GM12865 (cell line): ENCODE data around the gene PDCD4.

Source experiments
- DNase-seq: peaks from one replicate; pipeline ENCODE4 v3.0.0; 2010; ENCODE audit warnings: low read depth
- H3K4me3 ChIP-seq: 2 replicates; pipeline ENCODE4 v1.5.1; 2011; ENCODE audit warnings: mild to moderate bottlenecking, low read depth, low read length, control low read depth
- TF ChIP-seq, protein P1 (sequence below): IDR thresholded peaks from 2 replicates; pipeline ENCODE4 v1.5.1; 2011; ENCODE audit warnings: low read length, control low read depth, low read depth, inconsistent platforms; ENCODE audit not compliant: insufficient read depth; ENCODE audit errors: missing control alignments

PDCD4 gene

DNA sequence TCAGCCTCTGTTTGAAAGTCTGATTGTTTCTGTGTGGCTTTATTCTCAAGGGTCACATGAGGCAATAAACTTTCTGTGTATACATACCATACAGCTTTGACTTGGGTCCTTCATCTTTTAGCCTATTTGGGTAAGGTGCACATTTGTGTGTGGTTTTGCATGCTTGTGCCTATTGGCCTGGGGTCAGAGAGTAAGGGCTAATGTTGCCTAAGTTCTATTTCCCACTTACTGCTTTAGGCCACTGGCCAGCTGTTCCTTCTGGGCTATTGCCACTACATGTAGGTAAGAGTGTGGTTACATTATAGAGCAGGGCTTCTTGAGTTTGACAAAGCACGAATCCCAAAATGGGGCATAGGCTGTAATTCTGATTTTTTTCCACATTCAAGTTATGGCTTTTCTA is 25.5 kb downstream of the PDCD4 start:
- H3K4me3 ChIP-seq: no peak overlapping the region
- TF ChIP-seq, protein P1, sequence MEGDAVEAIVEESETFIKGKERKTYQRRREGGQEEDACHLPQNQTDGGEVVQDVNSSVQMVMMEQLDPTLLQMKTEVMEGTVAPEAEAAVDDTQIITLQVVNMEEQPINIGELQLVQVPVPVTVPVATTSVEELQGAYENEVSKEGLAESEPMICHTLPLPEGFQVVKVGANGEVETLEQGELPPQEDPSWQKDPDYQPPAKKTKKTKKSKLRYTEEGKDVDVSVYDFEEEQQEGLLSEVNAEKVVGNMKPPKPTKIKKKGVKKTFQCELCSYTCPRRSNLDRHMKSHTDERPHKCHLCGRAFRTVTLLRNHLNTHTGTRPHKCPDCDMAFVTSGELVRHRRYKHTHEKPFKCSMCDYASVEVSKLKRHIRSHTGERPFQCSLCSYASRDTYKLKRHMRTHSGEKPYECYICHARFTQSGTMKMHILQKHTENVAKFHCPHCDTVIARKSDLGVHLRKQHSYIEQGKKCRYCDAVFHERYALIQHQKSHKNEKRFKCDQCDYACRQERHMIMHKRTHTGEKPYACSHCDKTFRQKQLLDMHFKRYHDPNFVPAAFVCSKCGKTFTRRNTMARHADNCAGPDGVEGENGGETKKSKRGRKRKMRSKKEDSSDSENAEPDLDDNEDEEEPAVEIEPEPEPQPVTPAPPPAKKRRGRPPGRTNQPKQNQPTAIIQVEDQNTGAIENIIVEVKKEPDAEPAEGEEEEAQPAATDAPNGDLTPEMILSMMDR: no peak
- DNase-seq: no peak

- DNase-seq: no peak
- no peak overlapping the region for H3K4me3 ChIP-seq
- TF ChIP-seq, protein P1: no peak
Observed at GRCh38 chr10:110898391-110898790, 26.7 kb downstream of the PDCD4 start.

- no peak overlapping the region for H3K4me3 ChIP-seq
- TF ChIP-seq, protein P1: no peak
- no peak for DNase-seq
Observed at GRCh38 chr10:110900983-110901382, 29.3 kb downstream of the PDCD4 start.

- no peak for DNase-seq
- TF ChIP-seq, protein P1: no peak
- H3K4me3 ChIP-seq: no peak overlapping the region
Observed at GRCh38 chr10:110901954-110902819, 30.5 kb downstream of the PDCD4 start.

DNA sequence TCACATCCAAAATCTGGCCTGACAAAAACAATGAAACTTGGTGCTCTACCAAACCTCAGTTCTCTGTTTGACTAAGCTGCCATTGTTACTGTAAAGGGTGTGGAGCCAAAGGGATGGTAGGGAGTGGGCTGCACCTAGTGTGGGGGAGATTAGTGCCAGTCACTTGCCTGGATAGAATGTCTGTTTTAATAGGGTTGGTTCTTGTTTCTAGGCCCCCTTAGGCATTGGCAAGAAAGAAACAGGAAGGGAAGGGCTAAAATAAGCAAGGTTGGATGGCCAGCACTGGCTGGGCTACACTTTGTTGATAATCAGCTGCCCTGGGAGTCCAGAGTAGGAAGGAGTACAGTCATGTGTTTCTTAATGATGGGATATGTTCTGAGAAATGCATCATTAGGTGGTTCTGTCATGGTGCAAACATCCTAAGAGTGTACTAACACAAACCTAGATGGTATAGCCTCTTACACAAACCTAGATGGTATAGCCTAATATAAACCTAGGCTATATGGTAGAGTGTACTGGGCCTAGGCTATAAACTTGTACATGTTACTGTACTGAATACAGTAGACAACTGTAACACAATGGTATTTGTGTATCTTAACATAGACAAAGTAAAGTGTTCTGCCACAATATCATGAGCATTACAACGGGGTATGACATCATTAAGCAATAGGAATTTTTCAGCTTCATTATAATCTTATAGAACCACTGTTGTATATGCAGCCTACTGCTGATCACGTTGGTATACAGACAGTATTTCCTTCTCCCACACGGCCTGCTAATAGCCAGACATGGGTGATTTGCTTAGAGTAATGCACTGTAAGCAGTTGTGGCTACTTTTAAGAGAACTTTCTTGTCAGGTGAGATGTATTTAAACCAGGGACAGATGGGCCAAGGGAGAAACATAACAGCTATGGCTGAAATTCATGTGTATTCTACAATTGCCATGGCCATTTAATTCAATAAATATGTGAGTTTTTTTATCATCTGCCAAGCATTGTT is 31.9 kb downstream of the PDCD4 start:
- TF ChIP-seq, protein P1: no peak
- H3K4me3 ChIP-seq: no peak overlapping the region
- peak; percentile 38 for DNase-seq

- TF ChIP-seq, protein P1: no peak
- DNase-seq: no peak
- no peak overlapping the region for H3K4me3 ChIP-seq
Observed at GRCh38 chr10:110910138-110910537, 38.4 kb downstream of the PDCD4 start.
